OCI-LY7 (cell line): ENCODE data around the gene TTLL10.

Experiments used
- EZH2phosphoT487 ChIP-seq: fragments of 200-600 bp; sonication (generic); IDR thresholded peaks from 2 replicates; pipeline ENCODE4 v1.6.1; 2018; ENCODE audit warnings: low read depth, borderline replicate concordance, mild to moderate bottlenecking, mixed run types, antibody characterized with exemption, low read length, moderate library complexity, mixed read lengths
- TF ChIP-seq, protein P1 (sequence below): fragments of 200-600 bp; sonication (generic); conservative IDR thresholded peaks from 2 replicates; pipeline ENCODE4 v1.5.1; 2014; ENCODE audit warnings: mild to moderate bottlenecking, antibody characterized with exemption, low read length, moderate library complexity, mixed read lengths

DNA sequence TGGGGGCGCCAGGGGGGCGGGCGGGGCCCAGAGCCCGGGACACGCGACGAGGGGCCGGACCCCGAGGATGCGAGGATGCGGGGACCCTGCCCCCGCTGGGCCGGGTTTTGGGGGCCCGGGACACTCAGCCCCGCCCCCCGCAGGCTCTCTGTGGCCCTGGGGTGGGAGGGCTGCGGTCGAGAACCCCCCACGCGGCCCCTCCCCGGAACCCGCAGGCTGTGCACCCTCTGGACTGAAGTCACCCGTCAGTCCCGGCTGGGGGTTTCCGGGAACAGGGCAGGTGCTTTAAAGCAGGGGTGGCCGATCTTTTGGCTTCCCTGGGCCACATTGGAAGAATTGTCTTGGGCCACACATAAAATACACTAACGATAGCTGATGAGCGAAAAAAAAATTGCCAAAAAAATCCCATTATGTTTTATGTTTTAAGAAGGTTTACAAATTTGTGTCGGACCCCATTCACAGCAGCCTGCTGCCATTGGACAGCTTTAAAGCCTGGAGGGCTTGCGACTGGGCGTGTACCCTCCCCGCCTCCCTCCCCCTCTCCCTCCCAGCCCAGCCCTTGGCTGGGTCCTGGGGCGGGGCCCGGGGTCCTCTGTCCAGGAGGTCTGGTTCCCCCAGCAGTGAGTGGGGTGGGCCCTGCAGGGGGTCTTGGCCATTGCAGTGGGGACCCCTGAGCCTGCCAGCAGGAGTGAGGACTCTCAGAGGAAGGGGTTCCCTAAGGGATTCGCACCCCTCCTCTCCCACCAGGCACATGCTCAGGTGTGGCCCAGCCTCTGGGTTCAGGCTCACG, 36.2 kb upstream of the TTLL10 start:
- TF ChIP-seq, protein P1, sequence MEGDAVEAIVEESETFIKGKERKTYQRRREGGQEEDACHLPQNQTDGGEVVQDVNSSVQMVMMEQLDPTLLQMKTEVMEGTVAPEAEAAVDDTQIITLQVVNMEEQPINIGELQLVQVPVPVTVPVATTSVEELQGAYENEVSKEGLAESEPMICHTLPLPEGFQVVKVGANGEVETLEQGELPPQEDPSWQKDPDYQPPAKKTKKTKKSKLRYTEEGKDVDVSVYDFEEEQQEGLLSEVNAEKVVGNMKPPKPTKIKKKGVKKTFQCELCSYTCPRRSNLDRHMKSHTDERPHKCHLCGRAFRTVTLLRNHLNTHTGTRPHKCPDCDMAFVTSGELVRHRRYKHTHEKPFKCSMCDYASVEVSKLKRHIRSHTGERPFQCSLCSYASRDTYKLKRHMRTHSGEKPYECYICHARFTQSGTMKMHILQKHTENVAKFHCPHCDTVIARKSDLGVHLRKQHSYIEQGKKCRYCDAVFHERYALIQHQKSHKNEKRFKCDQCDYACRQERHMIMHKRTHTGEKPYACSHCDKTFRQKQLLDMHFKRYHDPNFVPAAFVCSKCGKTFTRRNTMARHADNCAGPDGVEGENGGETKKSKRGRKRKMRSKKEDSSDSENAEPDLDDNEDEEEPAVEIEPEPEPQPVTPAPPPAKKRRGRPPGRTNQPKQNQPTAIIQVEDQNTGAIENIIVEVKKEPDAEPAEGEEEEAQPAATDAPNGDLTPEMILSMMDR = no peak
- no peak for TF ChIP-seq EZH2phosphoT487
